Ovary (tissue), 9 donors: ENCODE results near the gene ARID5B. TPM values are rescaled to one million over a fixed set of nuclear protein-coding genes. Genes with fewer than 3 reads are reported as not detected.

Experiments used
- DNase-seq, 5 donors: peaks; one replicate each; pipeline ENCODE4 v3.0.0-alpha.2; 2019 to 2020
- H3K27ac ChIP-seq, 2 donors: fragments of 200-600 bp; one replicate each; pipeline versions ENCODE4 v1.5.1 to v1.8.0; 2019 to 2022
- H3K27me3 ChIP-seq: fragments of 200-600 bp; one replicate; pipeline ENCODE4 v1.8.0; 2022
- H3K36me3 ChIP-seq: fragments of 200-600 bp; sonication (generic); one replicate; pipeline ENCODE4 v1.5.1; 2019
- H3K4me1 ChIP-seq: one replicate; pipeline ENCODE4 v1.8.1; 2013; ENCODE audit warnings: mild to moderate bottlenecking, moderate library complexity; ENCODE audit not compliant: insufficient read depth
- H3K4me3 ChIP-seq: fragments of 200-600 bp; sonication (generic); one replicate; pipeline ENCODE4 v1.5.1; 2017
- H3K9me3 ChIP-seq, 2 donors: fragments of 200-600 bp in 1 of 2; sonication (generic) in 1 of 2; one replicate each; pipeline versions ENCODE4 v1.5.1 to v1.8.1; 2013 to 2019; ENCODE audit warnings: mild to moderate bottlenecking in 1 of 2, moderate library complexity in 1 of 2
- CTCF ChIP-seq, 3 donors: fragments of 450-650 bp in 2 of 3; fragments of 200-600 bp in 1 of 3; IDR thresholded peaks; one replicate each; pipeline versions ENCODE4 v1.5.1 to v1.8.0; 2016 to 2022; ENCODE audit warnings: antibody characterized with exemption in 3 of 3, mild to moderate bottlenecking in 1 of 3
- EP300 ChIP-seq: sonication (generic); formaldehyde crosslinking; IDR thresholded peaks from one replicate; pipeline ENCODE4 v1.6.1; 2017; ENCODE audit warnings: antibody characterized with exemption
- POLR2A ChIP-seq: fragments of 450-650 bp; IDR thresholded peaks from one replicate; pipeline ENCODE4 v1.6.1; 2017; ENCODE audit warnings: antibody characterized with exemption, mild to moderate bottlenecking, moderate library complexity
- WGBS, 3 donors: extraction: QIAGEN DNeasy Blood & Tissue Kit in 1 of 3; methylation state at CpG; one replicate each; pipeline versions ENCODE4 v1.1.5 to v1.1.7; 2013 to 2017; 5-methylcytosine and 5-hydroxymethylcytosine counted together
- intact Hi-C, 4 donors: fragments of 100-400 bp; cut with DNase I; formaldehyde crosslinking; loops; one replicate each; pipeline versions ENCODE4 v1.11.0 to v1.15.1; 2022 to 2023
- polyA plus RNA-seq, 2 donors: library from polyadenylated mRNA; stranded (reverse); fragments of 200-250 nt in 1 of 2; fragments of 350-450 nt in 1 of 2; fragmentation: Illumina TruSeq in 1 of 2; extraction: RNeasy Lipid Tissue Mini Kit (QIAGEN cat#74804) in 1 of 2; gene quantifications; one replicate each; pipeline ENCODE4 v1.2.3, GENCODE V29; 2013 to 2014
- total RNA-seq, 7 donors: library from RNA; depleted of rRNA in 2 of 7; stranded (reverse); fragments of >200 nt in 2 of 7; fragmentation: NEBNext Ultra II Directional in 3 of 7; extraction: Animal tissue kit (Norgen Biotek cat#: 25700) in 3 of 7; gene quantifications; one replicate each; pipeline versions ENCODE4 v1.1.0 to v1.2.4, GENCODE V29; 2016 to 2023
- donor health status: DM: no; HTN: no; CAD: no; lungs with moderate emphysema.
- donor health status: DM: no; HTN: no; CAD: no.
- donor health status: Bipolar disorder and iron deficiency.
- donor health status: DM: yes; HTN: yes; CAD: no.
- donor health status: DM: no; HTN: no; CAD: no.
- donor health status: DM: yes; HTN: yes; CAD: no.

Gene ARID5B
- total and polyA plus RNA-seq, 9 donors, result 18.3 to 61.8 (median 28.3) TPM

- Histone ChIP-seq H3K36me3 (no peaks in the 10 kb centered on the region), H3K4me1 (no peaks in the 10 kb centered on the region), H3K4me3 (no peak overlapping the region), H3K27ac (no peak overlapping the region), H3K9me3 (no peaks in the 10 kb centered on the region), H3K27me3 (no peaks in the 10 kb centered on the region)
- DNase-seq, result no peak
- WGBS, 3 donors, result 95% methylated on average over 7 of the region's 7 CpGs
- intact Hi-C loops, result no loop called here
- TF ChIP-seq CTCF (IDR thresholded peaks at IDR 0.05) (no peak), EP300 (no peak), POLR2A (no peak)
These were observed 18.0 kb upstream of the ARID5B start for GRCh38 chr10:61883371-61884025.

- intact Hi-C loops, result no loop called here
- Histone ChIP-seq H3K27ac (no peak overlapping the region), H3K4me1 (no peaks in the 10 kb centered on the region), H3K36me3 (no peaks in the 10 kb centered on the region), H3K4me3 (no peak overlapping the region), H3K9me3 (no peaks in the 10 kb centered on the region), H3K27me3 (no peaks in the 10 kb centered on the region)
- DNase-seq, result no peak
- no peak for TF ChIP-seq EP300
- no peak for TF ChIP-seq POLR2A
These were observed 13.7 kb upstream of the ARID5B start for GRCh38 chr10:61887772-61888171.

GRCh38 chr10:61888744-61889143, 12.8 kb upstream of the ARID5B start:
- 85 to 88% (median 86%) methylated on average over 1 of the region's 1 CpG for WGBS, 3 donors
- TF ChIP-seq POLR2A (no peak), CTCF (IDR thresholded peaks at IDR 0.05) (no peak), EP300 (no peak)
- H3K27ac ChIP-seq, result no peak overlapping the region
- intact Hi-C loops, result no loop called here
- no peaks in the 10 kb centered on the region for H3K27me3 ChIP-seq
- no peak for DNase-seq
- H3K4me3 ChIP-seq, result no peak overlapping the region
- H3K9me3 ChIP-seq, result no peaks in the 10 kb centered on the region
- no peaks in the 10 kb centered on the region for H3K4me1 ChIP-seq
- H3K36me3 ChIP-seq, result no peaks in the 10 kb centered on the region

- H3K4me3 ChIP-seq, result no peak overlapping the region
- TF ChIP-seq POLR2A (no peak), EP300 (no peak), CTCF (IDR thresholded peaks at IDR 0.05) (no peak)
- H3K27me3 ChIP-seq, result no peaks in the 10 kb centered on the region
- H3K27ac ChIP-seq, result no peak overlapping the region
- H3K9me3 ChIP-seq, result no peaks in the 10 kb centered on the region
- H3K4me1 ChIP-seq, result no peaks in the 10 kb centered on the region
- intact Hi-C loops, result no loop called here
- no peaks in the 10 kb centered on the region for H3K36me3 ChIP-seq
- no peak for DNase-seq
These were observed 11.1 kb upstream of the ARID5B start for GRCh38 chr10:61890430-61890829.

GRCh38 chr10:61890881-61891409, 10.6 kb upstream of the ARID5B start:
- H3K9me3 ChIP-seq, result no peaks in the 10 kb centered on the region
- H3K4me3 ChIP-seq, result no peak overlapping the region
- no peak overlapping the region for H3K27ac ChIP-seq
- intact Hi-C loops, result no loop called here
- H3K27me3 ChIP-seq, result no peaks in the 10 kb centered on the region
- WGBS, 3 donors, result 91 to 92% (median 91%) methylated on average over 5 of the region's 5 CpGs
- TF ChIP-seq POLR2A (no peak), CTCF (IDR thresholded peaks at IDR 0.05) (no peak), EP300 (no peak)
- DNase-seq, result no peak
- H3K36me3 ChIP-seq, result no peaks in the 10 kb centered on the region
- H3K4me1 ChIP-seq, result no peaks in the 10 kb centered on the region
